Astrocyte of the spinal cord (primary cell): ENCODE results near the gene TPPP3.
"Not testable (repeated sequence)": the region's sequence is repeated elsewhere in the genome, so short reads cannot be mapped to it uniquely, and the experiment has no call there.

Experiments used
- DNase-seq: peaks from one replicate; pipeline ENCODE4 v3.0.0; 2011; ENCODE audit warnings: low read depth, low spot score
- H3K4me3 ChIP-seq: 2 replicates; pipeline ENCODE4 v1.5.1; 2011; ENCODE audit warnings: low read depth, mild to moderate bottlenecking, low read length, moderate library complexity
- in situ Hi-C: cut with HindIII; loops from 2 replicates; pipeline ENCODE4 v1.10.0; 2017; ENCODE audit warnings: low sequenced_read_pairs
- TF ChIP-seq, protein P1 (sequence below): IDR thresholded peaks from 2 replicates; pipeline ENCODE4 v1.5.1; 2012; ENCODE audit warnings: low read depth, mild to moderate bottlenecking, low read length, inconsistent platforms

Gene TPPP3

GRCh38 chr16:67357561-67357960 lies 35.7 kb downstream of the TPPP3 start:
- TF ChIP-seq, protein P1, sequence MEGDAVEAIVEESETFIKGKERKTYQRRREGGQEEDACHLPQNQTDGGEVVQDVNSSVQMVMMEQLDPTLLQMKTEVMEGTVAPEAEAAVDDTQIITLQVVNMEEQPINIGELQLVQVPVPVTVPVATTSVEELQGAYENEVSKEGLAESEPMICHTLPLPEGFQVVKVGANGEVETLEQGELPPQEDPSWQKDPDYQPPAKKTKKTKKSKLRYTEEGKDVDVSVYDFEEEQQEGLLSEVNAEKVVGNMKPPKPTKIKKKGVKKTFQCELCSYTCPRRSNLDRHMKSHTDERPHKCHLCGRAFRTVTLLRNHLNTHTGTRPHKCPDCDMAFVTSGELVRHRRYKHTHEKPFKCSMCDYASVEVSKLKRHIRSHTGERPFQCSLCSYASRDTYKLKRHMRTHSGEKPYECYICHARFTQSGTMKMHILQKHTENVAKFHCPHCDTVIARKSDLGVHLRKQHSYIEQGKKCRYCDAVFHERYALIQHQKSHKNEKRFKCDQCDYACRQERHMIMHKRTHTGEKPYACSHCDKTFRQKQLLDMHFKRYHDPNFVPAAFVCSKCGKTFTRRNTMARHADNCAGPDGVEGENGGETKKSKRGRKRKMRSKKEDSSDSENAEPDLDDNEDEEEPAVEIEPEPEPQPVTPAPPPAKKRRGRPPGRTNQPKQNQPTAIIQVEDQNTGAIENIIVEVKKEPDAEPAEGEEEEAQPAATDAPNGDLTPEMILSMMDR = no peak
- DNase-seq = no peak
- no peak overlapping the region for H3K4me3 ChIP-seq
- in situ Hi-C loops = no loop called here

DNA sequence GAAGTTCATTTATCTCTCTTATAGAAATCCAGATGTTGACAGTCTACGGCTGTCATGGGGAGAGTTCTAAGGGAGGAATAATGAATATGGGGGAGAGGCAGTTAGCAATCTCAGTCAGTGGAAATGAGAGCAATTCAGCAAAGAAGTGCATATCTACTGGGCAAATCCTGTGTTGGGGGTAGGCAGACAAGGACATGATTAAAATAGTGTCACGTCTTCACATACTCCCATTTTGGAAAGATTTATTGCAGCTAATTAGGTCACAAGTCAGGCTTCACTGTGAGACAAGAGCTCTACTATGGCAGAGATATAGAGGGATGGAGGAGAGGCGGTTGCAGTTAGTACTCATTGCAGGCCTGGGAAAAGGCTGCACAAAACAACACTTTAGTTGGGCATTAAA lies 36.9 kb downstream of the TPPP3 start:
- TF ChIP-seq, protein P1 = no peak
- in situ Hi-C loops = no loop called here
- DNase-seq = no peak
- no peak overlapping the region for H3K4me3 ChIP-seq

GRCh38 chr16:67352463-67352862 lies 40.8 kb downstream of the TPPP3 start:
- in situ Hi-C loops, DNase-seq, H3K4me3 ChIP-seq: not testable (repeated sequence)

DNA sequence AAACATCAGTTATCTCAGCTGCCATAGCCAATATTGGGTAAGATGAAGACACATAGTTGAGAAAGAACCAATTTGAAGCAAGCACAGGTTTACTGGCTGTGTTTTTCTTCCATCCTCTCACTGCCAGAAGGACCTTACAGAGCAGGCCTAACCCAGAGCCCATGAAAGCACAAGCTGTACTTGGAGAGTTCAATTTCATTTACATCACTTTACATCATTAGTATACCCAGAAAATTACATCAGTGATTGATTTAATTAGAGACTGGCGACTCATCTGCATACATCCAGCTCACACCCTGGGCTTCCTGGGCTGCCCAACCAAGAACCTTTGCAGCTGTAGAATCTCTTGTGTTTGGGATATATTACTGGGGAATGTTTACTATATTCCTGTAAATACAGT lies 43.0 kb downstream of the TPPP3 start:
- TF ChIP-seq, protein P1 = no peak
- no peak for DNase-seq
- no peak overlapping the region for H3K4me3 ChIP-seq
- in situ Hi-C loops = no loop called here

DNA sequence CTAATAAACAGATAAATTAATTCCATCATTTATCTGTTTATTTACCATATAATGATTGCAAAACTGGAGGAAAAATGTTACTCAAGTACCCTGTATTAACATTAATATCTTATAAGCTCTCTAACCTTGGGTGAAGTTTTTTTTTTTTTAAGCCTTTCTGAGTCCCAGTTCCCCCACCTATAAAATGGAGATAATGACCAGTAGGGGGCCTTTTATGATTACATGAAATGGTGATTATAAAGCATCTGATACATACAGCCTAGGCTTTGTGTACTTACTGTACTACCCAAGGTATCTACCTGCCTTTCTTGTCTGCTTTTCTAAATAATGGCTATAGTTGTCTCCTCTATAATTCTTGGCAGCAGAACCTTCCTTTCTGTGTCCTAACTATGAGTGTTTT lies 44.1 kb downstream of the TPPP3 start:
- TF ChIP-seq, protein P1 = peak; percentile 41
- in situ Hi-C loops = no loop called here
- DNase-seq = peak; percentile 32
- no peak overlapping the region for H3K4me3 ChIP-seq

DNA sequence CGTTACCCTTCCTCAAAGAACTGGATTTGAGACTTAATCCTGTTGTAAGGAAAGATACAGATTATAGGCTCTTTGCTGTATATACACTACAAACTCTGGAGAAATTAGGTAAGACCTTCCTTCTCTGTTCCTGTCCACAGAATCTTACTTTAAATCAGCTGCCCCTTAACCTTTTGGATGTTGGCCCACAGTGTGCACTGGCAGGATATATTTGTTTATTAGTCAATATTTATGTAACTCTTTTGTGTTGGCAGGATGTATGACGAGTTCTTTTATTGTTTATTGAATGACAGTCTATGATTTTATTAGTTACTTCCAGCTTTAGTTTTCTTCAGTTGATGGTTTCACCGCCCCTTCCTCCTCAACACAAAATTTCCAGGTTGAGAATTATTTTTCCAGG lies 47.0 kb downstream of the TPPP3 start:
- in situ Hi-C loops = no loop called here
- DNase-seq = no peak
- TF ChIP-seq, protein P1 = no peak

GRCh38 chr16:67345401-67345800 lies 47.9 kb downstream of the TPPP3 start:
- in situ Hi-C loops = no loop called here
- DNase-seq = no peak
- no peak overlapping the region for H3K4me3 ChIP-seq
- TF ChIP-seq, protein P1 = no peak

More for the DNA sequence above, 47.0 kb downstream of the TPPP3 start:
- H3K4me3 ChIP-seq = no peak overlapping the region
